Vagina (tissue), 2 donors: ENCODE data around the gene SERPINA5.

Experiments
- CTCF ChIP-seq, 3 experiments: fragments of 450-650 bp in 2 of 3; fragments of 200-600 bp in 1 of 3; sonication (generic) in 1 of 3; IDR thresholded peaks; one replicate each; pipeline ENCODE4 v1.5.1; 2017 to 2019; ENCODE audit warnings: antibody characterized with exemption in 3 of 3, mild to moderate bottlenecking in 2 of 3, moderate library complexity in 2 of 3
- POLR2A ChIP-seq, 2 donors: fragments of 450-650 bp; IDR thresholded peaks; one replicate each; pipeline ENCODE4 v1.6.1; 2017; ENCODE audit warnings: antibody characterized with exemption in 2 of 2, mild to moderate bottlenecking in 2 of 2, moderate library complexity in 2 of 2
- POLR2AphosphoS5 ChIP-seq, 2 donors: sonication (generic); formaldehyde crosslinking; IDR thresholded peaks; one replicate each; pipeline ENCODE4 v1.9.0; 2017; ENCODE audit warnings: antibody characterized with exemption in 2 of 2, mild to moderate bottlenecking in 2 of 2, low read depth in 1 of 2; ENCODE audit not compliant: insufficient read depth in 1 of 2

DNA sequence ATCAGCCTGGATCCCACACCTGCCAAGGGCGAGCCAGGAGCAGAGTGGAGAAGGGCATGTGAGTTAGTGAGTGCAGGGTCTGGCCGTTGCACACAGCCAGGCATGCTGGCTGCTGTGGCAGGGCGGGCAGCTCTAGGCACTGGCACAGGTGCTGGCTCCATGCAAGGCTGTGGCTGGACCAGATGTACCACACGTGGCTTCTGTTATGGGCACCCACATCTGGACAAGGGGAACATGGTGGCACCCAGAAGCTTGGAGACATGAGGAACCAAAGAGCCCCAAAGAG is 51.0 kb downstream of the SERPINA5 start:
- TF ChIP-seq CTCF (IDR thresholded peaks at IDR 0.05) (no peak), POLR2A (IDR thresholded peaks at IDR 0.05) (no peak), POLR2AphosphoS5 (IDR thresholded peaks at IDR 0.05; ENCODE audit: insufficient read depth in 1 of 2, low read depth in 1 of 2) (no peak)
